Cardiac muscle cell (in vitro differentiated cells and primary cell): ENCODE measurements around the gene IFNL3. TPM values are rescaled to one million over a fixed set of nuclear protein-coding genes. Genes with fewer than 3 reads are reported as not detected.
"Not testable (repeated sequence)": the region's sequence is repeated elsewhere in the genome, so short reads cannot be mapped to it uniquely, and the experiment has no call there.

Experiments used
- DNase-seq, 2 donors: peaks; one replicate each; pipeline versions ENCODE4 v3.0.0 to v3.0.0-alpha.2; 2010 to 2017; ENCODE audit warnings: low read depth in 1 of 2, low spot score in 1 of 2
- H3K27ac ChIP-seq: fragments of 200-600 bp; sonication (generic); 2 replicates; pipeline ENCODE4 v1.5.1; 2016
- H3K27me3 ChIP-seq: fragments of 200-600 bp; sonication (generic); 2 replicates; pipeline ENCODE4 v1.6.0; 2016; ENCODE audit warnings: control low read depth
- H3K36me3 ChIP-seq: fragments of 200-600 bp; sonication (generic); 2 replicates; pipeline ENCODE4 v1.5.1; 2016; ENCODE audit warnings: control low read depth
- H3K4me1 ChIP-seq: fragments of 200-600 bp; sonication (generic); 2 replicates; pipeline ENCODE4 v1.8.1; 2017; ENCODE audit warnings: low read depth, mild to moderate bottlenecking, mixed run types
- H3K4me3 ChIP-seq: fragments of 200-600 bp; sonication (generic); 2 replicates; pipeline ENCODE4 v1.5.1; 2016; ENCODE audit warnings: mild to moderate bottlenecking
- H3K9me3 ChIP-seq: fragments of 200-600 bp; sonication (generic); 2 replicates; pipeline ENCODE4 v1.5.1; 2017; ENCODE audit warnings: low read depth, mild to moderate bottlenecking, control low read depth
- polyA plus RNA-seq: library from polyadenylated mRNA; unstranded; fragments of >200 nt; fragmentation: Nextera tagmentation; extraction: Ambion mirVana; gene quantifications from 2 replicates; pipeline ENCODE4 v1.2.1, GENCODE V29; 2016
- total RNA-seq: library from RNA; depleted of rRNA; stranded (reverse); fragments of >200 nt; gene quantifications from 2 replicates; pipeline ENCODE4 v1.2.3, GENCODE V29; 2016
- TF ChIP-seq, protein P1 (sequence below): IDR thresholded peaks from 2 replicates; pipeline ENCODE4 v1.5.1; 2012; ENCODE audit warnings: low read depth, mild to moderate bottlenecking, low read length

The IFNL3 gene
- total RNA-seq (not detected in 2 replicates), polyA plus RNA-seq (not detected in 2 replicates)

GRCh38 chr19:39244410-39245100 lies at the start of gene IFNL3:
Gene IFNL3, minus strand, starts transcription at chr19:39245006. Its CDS starts 39 bp downstream, at chr19:39244967.
- DNase-seq, H3K4me1 ChIP-seq, H3K27ac ChIP-seq, H3K9me3 ChIP-seq, H3K4me3 ChIP-seq, H3K36me3 ChIP-seq: not testable (repeated sequence)
- H3K27me3 ChIP-seq: peaks cover 32% of the 10 kb centered on the region

DNA sequence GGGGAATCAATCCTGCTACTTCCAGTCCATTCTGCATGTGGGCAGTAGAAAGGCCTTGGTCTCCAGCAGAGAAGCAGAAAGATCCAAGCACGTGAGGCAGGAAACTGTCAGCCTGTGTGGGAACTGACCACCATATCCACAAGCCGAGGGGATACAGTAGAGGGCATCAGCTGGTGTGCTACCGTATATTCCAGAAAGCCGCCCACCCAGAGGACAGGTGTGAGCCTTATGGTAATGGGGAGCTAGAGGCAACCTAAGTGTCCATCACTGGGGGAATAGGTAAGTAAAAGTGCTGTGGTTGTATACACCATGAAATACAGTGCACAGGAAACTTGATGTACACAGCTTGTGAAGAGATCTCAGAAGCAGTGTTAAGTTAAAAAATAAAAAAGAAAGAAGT lies 48.6 kb upstream of the IFNL3 start:
- no peak overlapping the region for H3K27ac ChIP-seq
- peaks cover 32% of the 10 kb centered on the region for H3K27me3 ChIP-seq
- H3K9me3 ChIP-seq: no peaks in the 10 kb centered on the region
- TF ChIP-seq, protein P1, sequence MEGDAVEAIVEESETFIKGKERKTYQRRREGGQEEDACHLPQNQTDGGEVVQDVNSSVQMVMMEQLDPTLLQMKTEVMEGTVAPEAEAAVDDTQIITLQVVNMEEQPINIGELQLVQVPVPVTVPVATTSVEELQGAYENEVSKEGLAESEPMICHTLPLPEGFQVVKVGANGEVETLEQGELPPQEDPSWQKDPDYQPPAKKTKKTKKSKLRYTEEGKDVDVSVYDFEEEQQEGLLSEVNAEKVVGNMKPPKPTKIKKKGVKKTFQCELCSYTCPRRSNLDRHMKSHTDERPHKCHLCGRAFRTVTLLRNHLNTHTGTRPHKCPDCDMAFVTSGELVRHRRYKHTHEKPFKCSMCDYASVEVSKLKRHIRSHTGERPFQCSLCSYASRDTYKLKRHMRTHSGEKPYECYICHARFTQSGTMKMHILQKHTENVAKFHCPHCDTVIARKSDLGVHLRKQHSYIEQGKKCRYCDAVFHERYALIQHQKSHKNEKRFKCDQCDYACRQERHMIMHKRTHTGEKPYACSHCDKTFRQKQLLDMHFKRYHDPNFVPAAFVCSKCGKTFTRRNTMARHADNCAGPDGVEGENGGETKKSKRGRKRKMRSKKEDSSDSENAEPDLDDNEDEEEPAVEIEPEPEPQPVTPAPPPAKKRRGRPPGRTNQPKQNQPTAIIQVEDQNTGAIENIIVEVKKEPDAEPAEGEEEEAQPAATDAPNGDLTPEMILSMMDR: no peak
- H3K4me3 ChIP-seq: no peak overlapping the region
- H3K4me1 ChIP-seq: no peaks in the 10 kb centered on the region
- DNase-seq: no peak
- no peaks in the 10 kb centered on the region for H3K36me3 ChIP-seq

- peaks cover 21% of the 10 kb centered on the region for H3K27me3 ChIP-seq
Observed at GRCh38 chr19:39284032-39284431, 39.2 kb upstream of the IFNL3 start.

GRCh38 chr19:39282021-39282420 lies 37.2 kb upstream of the IFNL3 start:
- H3K4me3 ChIP-seq: no peak overlapping the region
- no peak for DNase-seq
- peaks cover 18% of the 10 kb centered on the region for H3K27me3 ChIP-seq
- H3K4me1 ChIP-seq: no peaks in the 10 kb centered on the region
- H3K9me3 ChIP-seq: no peaks in the 10 kb centered on the region
- TF ChIP-seq, protein P1: no peak
- H3K27ac ChIP-seq: no peak overlapping the region
- no peaks in the 10 kb centered on the region for H3K36me3 ChIP-seq

More at GRCh38 chr19:39284032-39284431, 39.2 kb upstream of the IFNL3 start:
- no peaks in the 10 kb centered on the region for H3K36me3 ChIP-seq
- no peak for DNase-seq
- H3K4me1 ChIP-seq: no peaks in the 10 kb centered on the region
- H3K4me3 ChIP-seq: no peak overlapping the region
- no peak overlapping the region for H3K27ac ChIP-seq
- H3K9me3 ChIP-seq: no peaks in the 10 kb centered on the region
- TF ChIP-seq, protein P1: no peak

DNA sequence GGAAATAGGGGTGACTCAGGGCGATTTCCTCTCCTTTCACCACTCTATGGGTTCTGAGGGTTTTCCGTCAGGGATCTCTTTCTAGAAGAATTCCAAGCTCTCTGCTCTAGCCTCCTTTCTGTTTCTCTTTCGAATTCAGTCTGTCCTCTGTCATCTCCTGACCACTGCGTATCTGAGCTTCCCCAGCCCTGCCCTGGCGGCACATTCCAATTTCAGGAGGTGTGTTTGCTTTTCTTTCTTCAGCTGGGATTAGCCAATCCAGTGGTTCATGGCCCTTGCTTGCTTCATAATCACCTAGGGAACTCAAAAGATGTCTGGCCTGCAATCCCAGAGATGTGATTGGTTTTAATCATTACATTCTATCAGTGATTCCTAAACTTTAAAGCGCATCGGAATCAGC lies 32.8 kb upstream of the IFNL3 start:
- TF ChIP-seq, protein P1: no peak
- peak in 1 of 2 donors; percentile 62 for DNase-seq
- Histone ChIP-seq H3K4me3 (no peak overlapping the region), H3K4me1 (no peaks in the 10 kb centered on the region), H3K27ac (no peak overlapping the region), H3K9me3 (no peaks in the 10 kb centered on the region), H3K36me3 (no peaks in the 10 kb centered on the region), H3K27me3 (peaks cover 2% of the 10 kb centered on the region)

GRCh38 chr19:39276740-39277139 lies 31.9 kb upstream of the IFNL3 start:
- Histone ChIP-seq H3K4me1 (no peaks in the 10 kb centered on the region), H3K4me3 (no peak overlapping the region), H3K36me3 (no peaks in the 10 kb centered on the region), H3K27ac (no peak overlapping the region), H3K9me3 (no peaks in the 10 kb centered on the region), H3K27me3 (peaks cover 1% of the 10 kb centered on the region)
- TF ChIP-seq, protein P1: no peak
- DNase-seq: no peak
